Measurements from ENCODE around the gene AMIGO3.
"Not testable (repeated sequence)": the region's sequence is repeated elsewhere in the genome, so short reads cannot be mapped to it uniquely, and the experiment has no call there.

The AMIGO3 gene

DNA sequence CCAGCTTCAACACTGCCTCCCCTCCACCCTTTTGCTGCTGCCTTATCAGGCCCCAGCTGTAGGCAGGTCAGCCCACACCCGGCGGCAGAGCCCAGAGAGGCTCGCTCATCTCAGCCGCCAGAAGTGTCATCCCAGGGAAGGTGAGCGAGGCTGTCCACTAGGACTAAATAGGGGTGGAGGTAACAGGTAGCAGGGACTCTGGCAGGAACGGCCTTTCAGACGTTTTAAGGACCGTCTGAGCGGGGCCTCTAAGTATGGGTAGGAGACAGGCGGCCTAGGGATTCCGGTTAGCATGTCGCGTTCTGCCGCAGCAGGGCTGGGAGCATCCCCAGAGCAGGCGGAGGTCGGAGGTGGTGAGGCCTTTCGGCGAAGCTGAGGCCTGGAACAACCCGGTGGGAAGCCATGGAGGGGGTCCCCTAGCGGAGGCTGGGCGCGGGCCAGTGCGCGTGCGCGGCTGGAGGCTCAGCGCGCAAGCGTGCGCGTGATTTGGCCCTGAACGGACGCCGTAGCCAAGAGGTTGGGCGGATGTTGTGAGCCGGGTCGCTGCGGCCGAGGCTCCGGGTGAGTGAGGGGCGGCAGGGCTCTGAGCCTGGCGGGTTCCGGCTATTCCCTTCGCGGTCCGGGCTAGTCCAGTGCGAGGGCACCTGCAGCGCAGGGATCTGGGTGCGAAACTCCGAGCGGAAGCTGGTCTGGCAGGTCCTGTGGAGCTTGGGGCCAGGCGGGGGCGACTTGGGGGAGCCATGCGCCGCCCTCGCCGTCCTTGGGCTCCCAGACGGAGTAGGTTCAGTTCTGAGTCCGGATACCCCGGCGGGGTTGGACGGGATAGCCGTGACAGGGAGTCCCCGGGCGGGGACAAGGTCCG lies 30.2 kb downstream of the AMIGO3 start, which contains the start of the genes MST1 and RNF123:
Gene MST1, minus strand, starts transcription at position 429 of the 862 bp plus-strand sequence. CDS start 783 bp downstream, outside the sequence.
Gene RNF123, plus strand, starts transcription at position 512 of the 862 bp plus-strand sequence. CDS start 1,609 bp downstream, outside the sequence.
- DNase-seq (ENCODE audit: low read depth), result peak; percentile 43
- TF ChIP-seq, protein P1, sequence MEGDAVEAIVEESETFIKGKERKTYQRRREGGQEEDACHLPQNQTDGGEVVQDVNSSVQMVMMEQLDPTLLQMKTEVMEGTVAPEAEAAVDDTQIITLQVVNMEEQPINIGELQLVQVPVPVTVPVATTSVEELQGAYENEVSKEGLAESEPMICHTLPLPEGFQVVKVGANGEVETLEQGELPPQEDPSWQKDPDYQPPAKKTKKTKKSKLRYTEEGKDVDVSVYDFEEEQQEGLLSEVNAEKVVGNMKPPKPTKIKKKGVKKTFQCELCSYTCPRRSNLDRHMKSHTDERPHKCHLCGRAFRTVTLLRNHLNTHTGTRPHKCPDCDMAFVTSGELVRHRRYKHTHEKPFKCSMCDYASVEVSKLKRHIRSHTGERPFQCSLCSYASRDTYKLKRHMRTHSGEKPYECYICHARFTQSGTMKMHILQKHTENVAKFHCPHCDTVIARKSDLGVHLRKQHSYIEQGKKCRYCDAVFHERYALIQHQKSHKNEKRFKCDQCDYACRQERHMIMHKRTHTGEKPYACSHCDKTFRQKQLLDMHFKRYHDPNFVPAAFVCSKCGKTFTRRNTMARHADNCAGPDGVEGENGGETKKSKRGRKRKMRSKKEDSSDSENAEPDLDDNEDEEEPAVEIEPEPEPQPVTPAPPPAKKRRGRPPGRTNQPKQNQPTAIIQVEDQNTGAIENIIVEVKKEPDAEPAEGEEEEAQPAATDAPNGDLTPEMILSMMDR (IDR thresholded peaks at IDR 0.05; ENCODE audit: control insufficient read depth, insufficient read depth, low read depth, low read length, missing control alignments), result peak; percentile 45
- peak within 1 kb of the TSS; percentile 99 for H3K4me3 ChIP-seq (ENCODE audit: control insufficient read depth, low read depth, low read length)

GRCh38 chr3:49688338-49689045 lies 31.0 kb downstream of the AMIGO3 start:
- not testable (repeated sequence) for DNase-seq (ENCODE audit: low read depth)
- H3K4me3 ChIP-seq (ENCODE audit: control insufficient read depth, low read depth, low read length), result peak overlapping the region; percentile 99

DNA sequence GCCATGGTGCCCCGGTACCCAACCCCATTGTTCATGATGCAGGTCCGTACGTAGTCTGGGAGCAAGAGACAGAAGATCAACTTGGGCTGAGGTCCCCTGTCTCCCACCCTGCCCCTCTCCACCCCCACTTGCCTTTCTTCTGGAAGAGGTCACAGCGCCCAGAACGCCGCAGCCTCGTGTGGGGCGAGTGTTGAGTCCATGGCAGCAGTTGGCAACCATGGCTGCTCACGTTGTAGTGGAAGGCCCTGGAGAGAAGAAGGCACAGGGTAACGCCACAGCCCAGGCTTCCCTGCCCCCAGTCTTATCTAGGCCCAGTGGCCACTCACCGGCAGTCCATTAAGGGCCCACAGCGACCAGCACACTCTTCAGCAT lies 32.1 kb downstream of the AMIGO3 start:
- not testable (repeated sequence) for DNase-seq (ENCODE audit: low read depth); H3K4me3 ChIP-seq (ENCODE audit: control insufficient read depth, low read depth, low read length)

DNA sequence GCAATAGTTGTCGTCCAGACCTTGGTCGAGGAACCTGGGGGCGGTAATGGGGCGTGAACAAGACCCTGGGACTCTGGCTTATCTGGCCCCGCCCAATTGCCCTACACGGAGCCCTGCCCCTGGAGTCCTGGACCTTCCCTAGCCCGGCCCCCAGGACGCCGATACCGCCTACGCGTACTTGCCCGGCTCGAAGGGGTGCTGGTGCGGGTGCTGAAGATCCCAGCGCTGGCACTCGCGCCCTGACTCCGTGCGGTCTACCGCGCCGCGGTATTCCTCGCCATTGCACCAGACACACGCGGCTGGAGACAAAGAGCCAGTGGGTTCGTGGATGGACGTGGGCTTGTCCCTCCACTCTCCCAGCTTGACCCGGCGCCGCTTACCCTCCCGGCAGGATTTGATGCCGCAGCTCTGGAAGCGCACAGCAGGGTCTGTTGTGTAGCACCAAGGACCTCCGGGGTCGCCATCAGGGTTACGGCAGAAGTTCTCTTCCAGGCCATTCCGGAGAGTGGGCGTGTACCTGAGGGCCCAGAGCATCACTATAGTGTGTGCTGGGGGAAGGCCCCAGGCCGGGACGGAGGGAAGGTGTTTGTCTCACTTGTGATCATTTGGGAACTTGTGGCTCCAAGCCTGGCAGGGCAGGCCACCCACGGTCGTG lies 32.6 kb downstream of the AMIGO3 start:
- H3K4me3 ChIP-seq (ENCODE audit: control insufficient read depth, low read depth, low read length), result peak overlapping the region; percentile 29
- not testable (repeated sequence) for DNase-seq (ENCODE audit: low read depth)

DNA sequence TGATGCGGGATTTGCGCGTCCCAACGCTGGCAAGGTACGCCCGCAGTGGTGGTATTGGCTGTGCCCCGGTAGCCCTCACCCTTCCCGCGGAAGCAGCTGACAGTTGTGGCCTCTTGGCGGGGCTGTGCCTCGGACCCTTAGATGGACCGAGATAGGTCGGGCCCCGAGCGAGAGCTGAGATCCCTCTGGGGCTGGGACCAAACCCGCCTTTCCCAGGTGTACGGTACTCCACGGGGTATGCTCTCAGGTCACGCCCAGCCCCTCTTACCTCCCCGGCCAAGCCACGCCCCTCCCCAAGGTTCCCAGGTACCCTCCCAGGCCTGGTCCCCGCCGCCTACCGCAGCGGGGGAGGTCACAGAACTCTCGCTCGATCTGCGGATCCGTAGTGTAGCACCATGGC lies 33.1 kb downstream of the AMIGO3 start:
- H3K4me3 ChIP-seq (ENCODE audit: control insufficient read depth, low read depth, low read length), result peak overlapping the region; percentile 29
- not testable (repeated sequence) for DNase-seq (ENCODE audit: low read depth)

GRCh38 chr3:49685846-49686245 lies 33.6 kb downstream of the AMIGO3 start:
- H3K4me3 ChIP-seq (ENCODE audit: control insufficient read depth, low read depth, low read length); DNase-seq (ENCODE audit: low read depth): not testable (repeated sequence)

DNA sequence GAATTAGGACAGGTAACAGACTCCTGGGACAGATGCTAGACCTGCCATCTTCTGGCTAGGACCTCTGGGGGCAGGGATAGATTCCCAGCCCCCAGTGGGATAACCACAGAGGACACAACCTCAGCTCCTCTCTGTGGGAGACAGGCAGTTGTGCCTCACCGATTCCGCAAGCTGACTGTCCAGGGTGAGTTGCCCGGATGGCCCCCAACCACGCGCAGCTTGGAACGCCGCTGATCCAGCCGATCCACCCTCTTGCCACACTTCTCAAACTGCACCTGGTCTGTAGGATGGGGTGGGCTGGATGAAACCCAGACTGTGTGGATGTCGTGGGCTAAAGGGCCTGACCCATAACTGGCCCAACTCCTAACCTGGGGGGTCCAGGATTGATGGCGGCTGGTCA lies 34.4 kb downstream of the AMIGO3 start:
- DNase-seq (ENCODE audit: low read depth); H3K4me3 ChIP-seq (ENCODE audit: control insufficient read depth, low read depth, low read length): not testable (repeated sequence)

GRCh38 chr3:49684453-49684852 lies 35.0 kb downstream of the AMIGO3 start:
- DNase-seq (ENCODE audit: low read depth); H3K4me3 ChIP-seq (ENCODE audit: control insufficient read depth, low read depth, low read length): not testable (repeated sequence)

DNA sequence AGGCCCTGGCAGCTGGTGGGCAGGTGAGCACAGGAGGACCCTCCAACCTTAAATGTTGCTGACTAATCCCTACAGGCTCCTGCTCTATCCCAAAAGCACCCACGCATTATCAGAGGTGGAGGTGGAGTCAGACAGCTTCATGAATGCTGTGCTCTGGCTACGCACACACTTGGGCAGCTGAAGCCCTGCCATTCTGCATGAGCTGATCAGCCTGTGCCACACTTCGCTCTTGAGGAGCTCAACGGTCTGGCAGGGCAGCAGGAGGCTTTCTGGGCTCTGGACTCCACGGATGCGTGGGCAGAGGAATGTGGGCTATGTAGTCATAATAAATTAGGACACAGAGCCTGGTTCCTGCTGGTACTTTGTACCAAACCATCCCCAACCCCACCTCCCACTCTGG lies 36.3 kb downstream of the AMIGO3 start:
- H3K4me3 ChIP-seq (ENCODE audit: control insufficient read depth, low read depth, low read length), result no peak overlapping the region
- TF ChIP-seq, protein P1 (IDR thresholded peaks at IDR 0.05; ENCODE audit: control insufficient read depth, insufficient read depth, low read depth, low read length, missing control alignments), result no peak
- DNase-seq (ENCODE audit: low read depth), result no peak

- TF ChIP-seq, protein P1 (IDR thresholded peaks at IDR 0.05; ENCODE audit: control insufficient read depth, insufficient read depth, low read depth, low read length, missing control alignments), result no peak
- no peak overlapping the region for H3K4me3 ChIP-seq (ENCODE audit: control insufficient read depth, low read depth, low read length)
- DNase-seq (ENCODE audit: low read depth), result no peak
Measured at GRCh38 chr3:49681543-49681942, 37.9 kb downstream of the AMIGO3 start.
